ENCODE measurements around the gene ARR3. TPM values are rescaled to one million over a fixed set of nuclear protein-coding genes. Genes with fewer than 3 reads are reported as not detected.
A peak's percentile ranks its signal among the peaks of the same experiment; 100 is the strongest.

Gene ARR3
- total RNA-seq = not detected
- polyA plus RNA-seq = not detected
- long read RNA-seq, donor 1 = 0 reads
- long read RNA-seq, donor 2 = 0 reads
- long read RNA-seq, donor 3 = 0 reads
- long read RNA-seq, donor 4 = 0 reads
- long read RNA-seq, donor 5 = 0 reads
- long read RNA-seq, donor 6, partial matches to known transcripts = 36 of 111 reads
- long read RNA-seq, donor 6, other reads (novel, unspliced or antisense) = 75 of 111 reads
- long read RNA-seq, donor 7 = 0 reads
- long read RNA-seq, donor 8, partial matches to known transcripts = 25 of 25 reads
- long read RNA-seq, donor 8, other reads (novel, unspliced or antisense) = 0 of 25 reads
- long read RNA-seq, donor 9 = 0 reads
- long read RNA-seq, donor 10, partial matches to known transcripts = 0 of 16 reads
- long read RNA-seq, donor 10, other reads (novel, unspliced or antisense) = 16 of 16 reads

- peaks cover 0 to under 1% (median 0%) of the 10 kb centered on the region in 4 donors for H3K9me3 ChIP-seq
- no peak for DNase-seq
- no peaks in the 10 kb centered on the region for H3K4me1 ChIP-seq
- H3K27ac ChIP-seq = no peak within 1 kb of the TSS
- no peak for TF ChIP-seq POLR2AphosphoS5 (IDR thresholded peaks at IDR 0.05)
- TF ChIP-seq EP300 (IDR thresholded peaks at IDR 0.05) = no peak
- TF ChIP-seq POLR2A (IDR thresholded peaks at IDR 0.05) = no peak
- TF ChIP-seq CTCF (IDR thresholded peaks at IDR 0.05) = no peak
- H3K4me3 ChIP-seq = no peak within 1 kb of the TSS
- intact Hi-C loops (cut with DNase I; ENCODE audit: low total_unique reads) = no loop called here
- H3K36me3 ChIP-seq = no peaks in the 10 kb centered on the region
- no peaks in the 10 kb centered on the region for H3K27me3 ChIP-seq
Measured at GRCh38 chrX:70268034-70268433, at the start of gene ARR3. TSS of gene ARR3 (plus strand) at chrX:70268334. CDS start at chrX:70269386, 1,052 bp downstream.

- TF ChIP-seq EP300 (IDR thresholded peaks at IDR 0.05) (no peak), POLR2A (IDR thresholded peaks at IDR 0.05) (no peak), CTCF (IDR thresholded peaks at IDR 0.05) (no peak), POLR2AphosphoS5 (IDR thresholded peaks at IDR 0.05) (no peak)
- 41 to 61% (median 48%) methylated on average over 4 to 5 of the region's 5 CpGs for WGBS, 5 donors
- peaks cover 0 to 7% (median 0%) of the 10 kb centered on the region in 4 donors for H3K9me3 ChIP-seq
- no peaks in the 10 kb centered on the region for H3K4me1 ChIP-seq
- intact Hi-C loops (cut with DNase I; ENCODE audit: low total_unique reads) = no loop called here
- DNase-seq = peak in 1 of 2 donors; percentile 20
- no peaks in the 10 kb centered on the region for H3K27me3 ChIP-seq
- no peak overlapping the region for H3K4me3 ChIP-seq
- no peaks in the 10 kb centered on the region for H3K36me3 ChIP-seq
- H3K27ac ChIP-seq = peak overlapping the region in 1 of 5 donors; percentile 12
Measured at GRCh38 chrX:70219938-70220764, 48.0 kb upstream of the ARR3 start.

- no peak overlapping the region for H3K27ac ChIP-seq
- intact Hi-C loops (cut with DNase I; ENCODE audit: low total_unique reads) = no loop called here
- DNase-seq = no peak
- TF ChIP-seq POLR2AphosphoS5 (IDR thresholded peaks at IDR 0.05) (no peak), POLR2A (IDR thresholded peaks at IDR 0.05) (no peak), CTCF (IDR thresholded peaks at IDR 0.05) (no peak), EP300 (IDR thresholded peaks at IDR 0.05) (no peak)
- no peaks in the 10 kb centered on the region for H3K9me3 ChIP-seq
- H3K36me3 ChIP-seq = no peaks in the 10 kb centered on the region
- H3K4me1 ChIP-seq = no peaks in the 10 kb centered on the region
- no peak overlapping the region for H3K4me3 ChIP-seq
- H3K27me3 ChIP-seq = no peaks in the 10 kb centered on the region
Measured at GRCh38 chrX:70226048-70226447, 42.1 kb upstream of the ARR3 start.

GRCh38 chrX:70226687-70227086 is 41.4 kb upstream of the ARR3 start:
- no peak overlapping the region for H3K27ac ChIP-seq
- TF ChIP-seq POLR2A (IDR thresholded peaks at IDR 0.05) = no peak
- TF ChIP-seq EP300 (IDR thresholded peaks at IDR 0.05) = no peak
- TF ChIP-seq POLR2AphosphoS5 (IDR thresholded peaks at IDR 0.05) = no peak
- no peak for TF ChIP-seq CTCF (IDR thresholded peaks at IDR 0.05)
- H3K36me3 ChIP-seq = no peaks in the 10 kb centered on the region
- WGBS, 5 donors = 63 to 92% (median 73%) methylated on average over 2 of the region's 2 CpGs
- H3K9me3 ChIP-seq = no peaks in the 10 kb centered on the region
- H3K27me3 ChIP-seq = no peaks in the 10 kb centered on the region
- no peaks in the 10 kb centered on the region for H3K4me1 ChIP-seq
- intact Hi-C loops (cut with DNase I; ENCODE audit: low total_unique reads) = no loop called here
- DNase-seq = no peak
- H3K4me3 ChIP-seq = no peak overlapping the region
